Erythroblast (primary cell): ENCODE measurements around the gene BAG3.
A peak's percentile ranks its signal among the peaks of the same experiment; 100 is the strongest.
"Not testable (repeated sequence)": the region's sequence is repeated elsewhere in the genome, so short reads cannot be mapped to it uniquely, and the experiment has no call there.

Experiments used
- DNase-seq, 2 experiments: peaks; one replicate each; lab custom pipeline; 2025; lab: John Stamatoyannopoulos, UW
- GATA1 ChIP-seq: IDR thresholded peaks from 2 replicates; pipeline ENCODE4 v1.6.1; 2011; ENCODE audit warnings: low read depth, mild to moderate bottlenecking, control low read depth, low read length, moderate library complexity
- POLR2A ChIP-seq: IDR thresholded peaks from 2 replicates; pipeline ENCODE4 v1.6.1; 2011; ENCODE audit warnings: mild to moderate bottlenecking, low read length

BAG3 gene

DNA sequence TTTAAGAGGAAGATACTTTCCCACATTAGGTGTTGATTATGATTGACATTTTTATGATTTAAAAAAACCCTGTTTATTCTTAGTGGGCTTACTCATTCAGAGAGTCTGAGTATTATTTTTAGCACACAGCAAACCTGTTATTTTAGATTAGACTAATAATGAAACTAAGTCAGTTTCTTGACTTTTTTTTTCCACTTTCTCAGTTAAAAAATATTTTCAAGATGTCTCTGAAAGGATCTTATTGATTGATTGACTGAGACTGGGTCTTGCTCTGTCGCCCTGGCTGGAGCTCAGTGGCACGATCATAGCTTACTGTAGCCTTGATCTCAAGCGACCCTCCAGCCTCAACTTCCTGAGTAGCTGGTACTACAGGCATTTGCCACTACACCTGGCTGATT is 54.3 kb downstream of the BAG3 start:
- DNase-seq: no peak
- TF ChIP-seq POLR2A (no peak), GATA1 (no peak)

DNA sequence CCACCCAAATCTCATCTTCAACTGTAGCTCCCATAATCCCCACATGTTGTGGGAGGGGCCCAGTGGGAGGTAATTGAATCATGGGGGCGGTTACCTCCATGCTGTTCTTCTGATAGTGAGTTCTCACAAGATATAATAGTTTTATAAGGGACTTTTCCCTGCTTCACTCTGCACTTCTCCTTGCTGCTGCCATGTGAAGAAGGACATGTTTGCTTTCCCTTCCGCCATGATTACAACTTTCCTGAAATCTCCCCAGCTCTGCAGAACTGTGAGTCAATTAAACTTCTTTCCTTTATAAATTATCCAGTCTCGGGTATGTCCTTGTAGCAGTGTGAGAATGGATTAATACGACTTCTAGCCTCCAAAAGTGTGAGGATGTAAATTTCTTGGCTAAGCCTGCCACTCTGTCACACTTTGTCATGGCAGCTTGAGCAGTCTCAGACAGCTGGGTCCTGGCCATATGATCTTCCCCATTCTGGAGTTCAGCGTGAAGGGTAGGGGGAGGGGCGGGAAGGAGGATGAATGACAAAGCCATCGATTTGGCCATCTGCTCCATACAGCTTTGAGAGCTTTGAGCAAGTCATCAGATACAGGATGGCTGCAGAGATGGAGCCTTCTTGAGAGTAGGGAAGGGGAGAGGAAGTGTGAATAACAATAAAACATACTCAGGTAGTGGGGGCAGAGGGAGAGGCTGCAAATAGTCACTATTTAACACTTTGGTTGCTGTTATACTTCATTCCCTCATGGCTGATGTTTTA is 55.5 kb downstream of the BAG3 start:
- DNase-seq: no peak
- TF ChIP-seq GATA1 (no peak), POLR2A (no peak)

DNA sequence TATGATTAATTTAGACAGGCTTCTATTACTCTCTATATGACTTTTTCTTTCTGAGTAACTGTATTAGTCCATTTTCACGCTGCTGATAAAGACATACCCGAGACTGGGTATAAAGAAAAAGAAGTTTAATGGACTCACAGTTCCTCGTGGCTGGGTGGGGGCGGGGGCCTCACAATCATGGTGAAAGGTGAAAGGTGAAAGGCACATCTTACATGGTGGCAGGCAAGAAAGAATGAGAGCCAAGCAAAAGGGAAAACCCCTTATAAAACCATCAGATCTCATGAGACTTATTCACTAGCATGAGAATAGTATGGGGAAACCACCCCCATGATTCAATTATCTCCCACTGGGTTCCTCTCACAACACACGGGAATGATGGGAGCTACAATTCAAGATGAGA is 56.2 kb downstream of the BAG3 start:
- not testable (repeated sequence) for DNase-seq

DNA sequence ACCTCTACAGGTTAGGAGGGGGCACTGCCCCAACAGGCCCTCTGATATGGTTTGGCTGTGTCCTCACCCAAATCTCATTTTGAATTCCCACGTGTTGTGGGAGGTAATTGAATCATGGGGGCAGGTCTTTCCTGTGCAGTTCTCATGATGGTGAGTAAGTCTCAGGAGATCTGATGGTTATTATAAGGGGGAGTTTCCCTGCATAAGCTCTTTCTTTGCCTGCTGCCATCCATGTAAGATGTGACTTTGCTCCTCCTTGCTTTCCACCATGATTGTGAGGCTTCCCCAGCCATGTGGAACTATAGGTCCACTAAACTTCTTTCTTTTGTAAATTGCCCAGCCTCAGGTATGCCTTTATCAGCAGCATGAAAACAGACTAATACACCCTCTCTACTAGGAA is 59.8 kb downstream of the BAG3 start:
- DNase-seq: not testable (repeated sequence)

DNA sequence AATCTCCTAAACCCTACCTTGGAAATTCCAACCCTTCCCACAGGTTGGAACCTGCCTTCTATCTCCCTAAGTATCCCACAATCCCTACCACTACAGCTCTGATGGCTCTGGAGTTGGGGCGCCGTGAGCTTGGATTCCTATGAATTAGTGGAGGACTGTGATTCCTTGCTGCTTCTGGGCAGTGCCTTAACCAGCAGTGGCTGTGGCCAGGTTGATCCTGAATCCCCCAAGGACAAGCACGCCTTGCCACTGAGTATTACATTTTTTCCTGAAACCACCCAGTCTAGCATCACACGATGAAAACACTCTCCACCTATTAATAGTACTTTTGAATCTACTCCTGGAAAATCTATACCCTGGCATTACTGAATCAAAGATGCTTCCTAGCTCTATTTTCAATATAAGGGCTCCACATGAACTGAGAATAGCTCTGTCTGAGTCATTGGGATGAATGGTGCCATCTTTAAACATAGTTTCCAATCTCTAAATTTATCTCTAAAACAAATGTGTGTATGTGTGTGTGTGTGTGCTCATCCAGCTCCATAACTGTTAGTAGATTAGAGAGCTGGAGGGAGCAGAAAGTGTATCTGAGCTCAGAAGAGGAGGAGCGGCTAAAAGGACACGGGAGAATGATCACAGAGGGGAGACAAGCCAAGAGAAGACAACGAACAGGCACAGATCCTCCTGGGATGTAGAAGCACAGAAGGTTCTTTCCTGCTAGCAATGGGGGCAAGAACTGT is 62.7 kb downstream of the BAG3 start:
- DNase-seq: no peak
- no peak for TF ChIP-seq POLR2A
- TF ChIP-seq GATA1: no peak

DNA sequence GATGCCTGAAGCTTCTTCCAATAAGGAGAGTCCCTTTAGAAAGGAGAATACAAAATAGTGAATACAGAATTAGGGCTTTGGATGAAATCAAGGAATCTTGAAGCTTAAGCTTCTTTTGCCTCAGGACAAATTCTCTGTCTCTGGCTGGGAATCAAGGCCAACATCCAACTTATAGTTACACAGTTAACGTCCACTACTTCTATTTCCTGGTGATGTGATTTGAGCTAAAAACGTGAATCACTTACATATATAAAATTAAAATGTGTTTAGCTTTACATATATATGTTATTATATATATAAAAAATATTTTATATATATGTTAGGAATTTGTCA is 63.3 kb downstream of the BAG3 start:
- no peak for TF ChIP-seq GATA1
- no peak for TF ChIP-seq POLR2A
- no peak for DNase-seq

DNA sequence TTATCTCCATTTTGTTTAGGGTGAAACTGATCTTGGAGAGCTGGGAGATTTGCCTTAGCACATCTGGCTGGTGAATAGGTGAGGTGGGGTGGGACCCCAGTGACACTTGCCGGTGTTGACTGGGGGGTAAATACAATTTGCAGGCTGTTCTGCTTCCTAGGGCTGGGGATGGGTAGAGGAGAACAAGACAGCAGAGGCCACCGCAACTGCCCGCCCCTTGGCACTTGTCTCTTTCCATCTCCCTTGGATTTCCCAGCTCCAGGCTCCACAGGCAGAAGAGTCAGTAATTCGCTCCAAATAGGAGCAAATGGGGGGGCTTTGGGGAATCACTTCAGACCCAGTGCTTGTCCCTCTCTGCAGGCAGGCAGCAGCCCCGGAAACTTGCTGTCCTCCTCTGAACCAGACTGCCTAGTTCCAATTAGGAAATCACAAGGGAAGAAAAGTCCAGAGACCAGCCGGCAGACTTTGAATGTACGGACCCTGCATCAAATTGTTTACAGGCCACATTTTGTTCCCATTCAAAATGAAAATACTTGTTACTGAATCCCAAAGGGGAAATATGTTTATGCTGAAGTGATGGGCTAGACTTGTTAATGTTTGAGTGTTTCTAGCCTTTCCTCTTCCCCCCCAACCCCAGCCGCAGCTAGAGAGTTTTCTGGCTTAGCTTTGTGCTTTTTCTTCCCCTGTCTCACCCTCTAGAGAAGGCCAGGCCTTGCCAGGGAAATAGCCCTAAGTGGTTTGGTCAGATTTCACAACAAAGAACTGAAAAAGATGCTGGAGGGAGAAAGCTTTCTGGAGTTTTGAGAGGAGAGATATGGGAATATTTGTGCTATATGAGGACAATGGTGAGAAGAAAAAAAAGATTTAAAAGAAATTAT is 64.7 kb downstream of the BAG3 start:
- DNase-seq: no peak
- TF ChIP-seq POLR2A: no peak
- TF ChIP-seq GATA1: no peak

DNA sequence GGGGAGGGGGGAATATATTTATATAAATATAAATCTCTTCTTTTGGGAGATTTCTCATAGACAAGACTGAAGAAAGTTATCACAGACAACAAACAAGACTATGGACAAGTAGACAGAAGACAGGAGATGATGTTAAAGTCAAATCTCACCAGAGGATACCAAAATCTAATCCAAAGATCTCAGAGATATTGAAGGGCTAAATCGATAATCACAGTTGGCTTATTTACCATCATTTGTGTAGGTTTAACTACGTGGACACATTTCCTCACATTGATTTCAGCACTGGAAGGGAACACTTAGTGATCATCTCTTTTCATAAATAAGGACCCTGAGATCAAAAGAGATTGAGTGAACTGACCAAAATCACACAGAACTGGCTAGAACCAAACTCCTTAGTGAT is 72.0 kb downstream of the BAG3 start:
- TF ChIP-seq POLR2A (no peak), GATA1 (no peak)

DNA sequence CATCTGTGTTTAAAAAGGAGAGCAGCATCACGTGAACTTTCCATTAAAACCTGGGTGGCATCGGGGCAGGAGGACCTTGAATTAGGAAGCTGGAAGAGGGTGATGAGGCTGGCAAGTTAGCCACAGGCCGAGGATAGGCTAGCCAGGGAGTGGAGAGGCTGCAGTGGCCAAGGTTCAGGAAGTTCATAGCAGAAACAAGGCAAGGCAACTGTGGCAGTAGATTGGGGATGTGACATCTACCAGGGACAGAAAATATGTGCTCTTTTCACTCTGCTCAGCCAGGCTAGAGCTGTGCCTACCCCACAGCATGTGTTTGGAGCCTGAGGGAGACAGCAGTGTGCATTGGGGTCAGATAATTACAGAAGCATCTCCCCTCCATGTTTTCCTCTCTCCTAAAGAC is 72.4 kb downstream of the BAG3 start:
- TF ChIP-seq POLR2A (no peak), GATA1 (no peak)

More for the DNA sequence above, 72.0 kb downstream of the BAG3 start:
- DNase-seq: no peak

DNA sequence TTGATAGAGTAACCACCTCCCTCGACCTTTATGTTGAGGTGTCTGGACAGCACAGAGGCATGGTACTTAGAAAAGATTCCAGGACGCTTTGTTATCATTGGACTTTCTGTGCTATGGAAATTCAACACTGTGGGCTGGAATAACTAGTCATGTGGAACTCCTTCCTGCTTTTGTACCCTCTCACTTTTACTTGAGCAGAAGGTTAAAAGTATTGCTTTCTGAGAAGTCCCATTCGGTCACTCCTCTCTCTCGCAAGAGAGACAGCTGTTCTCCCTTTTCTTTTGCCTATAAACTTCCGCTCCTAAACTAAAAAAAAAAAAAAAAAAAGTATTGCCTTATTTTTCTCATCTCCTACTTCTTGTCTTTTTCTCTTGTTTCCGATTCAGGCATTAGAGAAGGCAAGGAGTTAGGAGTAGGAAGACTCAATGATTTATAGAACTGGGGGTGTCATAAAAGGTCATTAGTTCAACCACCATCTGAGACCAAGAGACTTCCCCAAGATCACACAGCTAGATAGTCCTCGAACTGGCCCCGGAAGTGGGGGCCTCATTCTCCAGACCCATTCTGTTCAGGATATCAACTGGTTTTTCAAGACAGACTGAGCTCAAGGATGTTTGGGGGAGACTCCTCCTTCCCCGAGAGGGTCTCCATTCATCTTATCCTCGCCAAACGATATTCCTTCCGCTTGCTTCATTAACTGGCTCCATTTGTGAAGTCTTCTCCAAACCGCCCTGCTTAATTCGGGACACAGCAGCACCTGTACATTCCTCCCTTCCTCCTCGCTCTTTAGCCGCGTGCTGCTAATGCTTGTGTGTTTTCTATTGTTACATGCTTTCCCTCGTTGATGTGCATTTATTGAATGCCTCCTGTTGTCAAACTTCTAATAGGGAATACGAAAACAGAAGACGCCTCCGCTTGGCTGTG is 73.7 kb downstream of the BAG3 start:
- DNase-seq: peak; percentile 47 to 58
- no peak for TF ChIP-seq GATA1

More for the DNA sequence above, 72.4 kb downstream of the BAG3 start:
- DNase-seq: no peak

DNA sequence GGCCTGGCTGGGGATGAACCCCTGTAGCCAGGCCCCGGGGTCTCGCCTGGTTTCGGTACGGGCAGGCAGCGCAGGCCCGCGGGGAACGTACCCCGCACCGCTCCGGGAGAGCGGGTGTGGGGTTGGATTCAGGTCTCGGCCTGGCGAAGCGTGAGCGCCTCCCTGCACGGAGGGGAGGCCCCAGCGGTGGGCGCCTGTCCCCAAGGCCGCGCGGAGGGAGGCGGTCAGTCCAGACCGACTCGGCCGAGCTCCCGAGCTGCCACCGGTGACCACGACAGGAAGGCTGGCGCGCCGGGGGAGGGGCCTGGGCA is 74.3 kb downstream of the BAG3 start:
- no peak for DNase-seq

DNA sequence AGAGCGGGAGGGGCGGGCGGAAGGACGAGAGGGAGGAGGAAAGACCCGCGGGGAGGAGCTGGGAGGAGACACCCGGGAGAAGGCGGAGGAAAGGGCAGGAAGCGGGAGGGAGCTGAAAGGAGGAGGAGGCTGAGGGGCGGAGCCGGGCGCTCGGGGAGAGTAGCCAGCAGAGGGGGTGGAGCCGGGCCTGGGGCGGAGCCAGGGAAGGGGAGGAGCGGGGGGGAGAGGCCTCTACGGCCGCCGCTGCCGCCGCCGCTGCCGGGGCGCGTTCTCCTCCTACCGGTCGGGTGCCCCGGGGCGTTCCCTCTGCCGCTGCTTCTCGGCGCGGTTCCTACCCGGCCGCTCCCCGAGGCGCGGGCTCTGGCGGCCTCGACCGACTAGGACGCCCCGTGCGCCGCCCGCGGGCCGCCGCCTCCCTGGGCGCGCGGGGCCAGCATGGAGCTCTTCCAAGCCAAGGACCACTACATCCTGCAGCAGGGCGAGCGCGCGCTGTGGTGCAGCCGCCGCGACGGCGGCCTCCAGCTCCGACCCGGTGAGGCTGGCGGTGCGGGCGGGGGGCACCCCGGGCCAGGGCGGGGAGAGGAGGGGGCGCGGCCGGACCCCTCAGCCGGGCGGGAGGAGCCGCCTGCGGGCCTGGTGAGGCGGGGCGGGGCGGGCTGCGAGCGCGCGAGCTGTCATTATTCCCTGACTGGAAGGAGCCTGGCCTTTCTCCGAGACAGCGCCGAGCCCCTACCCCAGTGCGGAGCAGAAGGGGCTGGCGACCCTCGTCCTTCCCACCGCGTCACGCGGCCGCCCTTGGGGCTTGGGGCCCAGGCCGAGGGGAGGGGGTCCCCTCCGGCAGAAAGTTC is 74.9 kb downstream of the BAG3 start, which contains the start of gene INPP5F:
TSS of gene INPP5F (plus strand) at position 223 of the 848 bp plus-strand sequence. CDS start at position 436, 213 bp downstream.
- DNase-seq: peak; percentile 96 to 98
- peak; percentile 52 for TF ChIP-seq POLR2A
- no peak for TF ChIP-seq GATA1

More for the DNA sequence above, 74.3 kb downstream of the BAG3 start:
- TF ChIP-seq GATA1 (no peak), POLR2A (peak; percentile 63)

DNA sequence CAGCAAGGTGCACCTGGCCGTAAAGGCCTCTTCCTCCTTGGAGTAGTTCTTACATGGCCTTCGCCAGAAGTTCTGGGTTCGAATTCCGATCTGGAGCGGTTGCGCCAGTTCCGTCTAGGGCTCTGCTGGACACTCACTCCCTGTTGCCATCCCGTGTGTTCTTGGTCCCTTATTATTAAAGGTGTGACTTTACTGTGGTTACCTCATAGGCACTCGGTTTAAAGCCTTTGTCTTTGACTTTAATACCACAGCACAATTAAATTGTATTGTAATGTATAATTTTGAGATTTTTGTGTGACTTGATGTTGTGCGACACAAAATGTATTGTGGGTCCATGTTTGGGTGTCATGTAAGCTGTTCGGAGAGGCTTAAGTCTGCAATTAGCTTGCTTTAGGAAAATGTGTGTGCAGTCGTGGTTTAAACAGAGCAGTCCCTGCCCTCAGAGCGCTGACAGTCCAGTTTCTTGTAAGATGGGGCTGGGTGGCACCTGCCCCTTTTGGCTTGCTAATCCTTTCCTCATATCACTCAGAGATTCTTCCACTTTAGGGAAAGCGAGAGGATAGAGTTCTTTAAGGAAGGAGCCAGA is 75.6 kb downstream of the BAG3 start:
- DNase-seq: peak; percentile 40 to 52
- TF ChIP-seq POLR2A: no peak
- no peak for TF ChIP-seq GATA1
